ENCODE measurements around the gene ATP6V0E1. TPM values are rescaled to one million over a fixed set of nuclear protein-coding genes. Genes with fewer than 3 reads are reported as not detected.

ATP6V0E1 gene
- 427 TPM for polyA plus RNA-seq

DNA sequence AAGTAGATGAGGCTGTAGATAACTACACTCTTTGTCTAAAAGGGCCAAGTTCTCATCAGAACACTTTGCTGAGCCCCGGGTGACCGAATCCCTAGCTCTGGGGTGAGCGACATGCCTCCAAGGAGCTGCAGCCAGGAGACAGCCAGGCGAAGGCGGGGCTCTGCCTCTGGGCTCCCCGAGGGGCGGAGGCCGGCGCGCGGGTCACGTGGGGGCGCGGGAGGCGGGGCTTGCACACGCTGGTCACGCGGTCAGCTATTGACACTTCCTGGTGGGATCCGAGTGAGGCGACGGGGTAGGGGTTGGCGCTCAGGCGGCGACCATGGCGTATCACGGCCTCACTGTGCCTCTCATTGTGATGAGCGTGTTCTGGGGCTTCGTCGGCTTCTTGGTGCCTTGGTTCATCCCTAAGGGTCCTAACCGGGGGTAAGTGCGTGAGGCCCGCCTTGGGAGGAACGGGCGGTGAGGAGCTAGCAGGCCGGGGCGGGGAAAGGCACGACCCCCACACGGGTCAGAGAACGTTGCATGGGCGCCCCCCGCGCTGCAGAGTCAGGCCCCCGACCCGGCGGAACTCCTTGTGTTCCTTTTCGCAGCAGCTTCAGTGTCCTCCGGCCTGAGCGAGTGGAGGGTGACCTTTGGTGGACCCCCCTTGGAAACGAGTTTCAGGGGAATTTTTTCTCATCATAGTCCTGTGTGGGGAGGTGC lies at the start of gene ATP6V0E1:
Gene ATP6V0E1, plus strand, starts transcription at position 230 of the 702 bp plus-strand sequence. Its CDS starts 90 bp downstream, at position 320.
- H3K27me3 Mint-ChIP-seq: no peaks in the 10 kb centered on the region
- no peaks in the 10 kb centered on the region for H3K9me3 Mint-ChIP-seq
- peaks cover 5% of the 10 kb centered on the region for H3K36me3 Mint-ChIP-seq
- peaks cover 17 to 25% (median 23%) of the 10 kb centered on the region in 3 donors for H3K4me1 Mint-ChIP-seq
- H3K4me3 Mint-ChIP-seq: peak within 1 kb of the TSS; percentile 98 to 100 (median 98)
- H3K27ac Mint-ChIP-seq: peak within 1 kb of the TSS; percentile 97 to 99 (median 97)

- H3K4me3 Mint-ChIP-seq: no peak overlapping the region
- H3K36me3 Mint-ChIP-seq: peaks cover 6% of the 10 kb centered on the region
Measured at GRCh38 chr5:172935096-172935495, 48.5 kb upstream of the ATP6V0E1 start.

GRCh38 chr5:172936401-172936800 lies 47.2 kb upstream of the ATP6V0E1 start:
- Mint-ChIP-seq H3K4me3 (no peak overlapping the region), H3K4me1 (peaks cover 0 to 7% (median 7%) of the 10 kb centered on the region in 3 donors), H3K27me3 (no peaks in the 10 kb centered on the region), H3K36me3 (peaks cover 7% of the 10 kb centered on the region), H3K27ac (no peak overlapping the region), H3K9me3 (no peaks in the 10 kb centered on the region)

More at GRCh38 chr5:172935096-172935495, 48.5 kb upstream of the ATP6V0E1 start:
- H3K27me3 Mint-ChIP-seq: no peaks in the 10 kb centered on the region
- H3K9me3 Mint-ChIP-seq: no peaks in the 10 kb centered on the region
- H3K27ac Mint-ChIP-seq: no peak overlapping the region
- H3K4me1 Mint-ChIP-seq: peaks cover 0 to 13% (median 10%) of the 10 kb centered on the region in 3 donors

- H3K9me3 Mint-ChIP-seq: no peaks in the 10 kb centered on the region
- no peaks in the 10 kb centered on the region for H3K4me1 Mint-ChIP-seq
- H3K27ac Mint-ChIP-seq: no peak overlapping the region
- H3K36me3 Mint-ChIP-seq: peaks cover 8% of the 10 kb centered on the region
- no peaks in the 10 kb centered on the region for H3K27me3 Mint-ChIP-seq
- H3K4me3 Mint-ChIP-seq: no peak overlapping the region
Measured at GRCh38 chr5:172939071-172939470, 44.5 kb upstream of the ATP6V0E1 start.

DNA sequence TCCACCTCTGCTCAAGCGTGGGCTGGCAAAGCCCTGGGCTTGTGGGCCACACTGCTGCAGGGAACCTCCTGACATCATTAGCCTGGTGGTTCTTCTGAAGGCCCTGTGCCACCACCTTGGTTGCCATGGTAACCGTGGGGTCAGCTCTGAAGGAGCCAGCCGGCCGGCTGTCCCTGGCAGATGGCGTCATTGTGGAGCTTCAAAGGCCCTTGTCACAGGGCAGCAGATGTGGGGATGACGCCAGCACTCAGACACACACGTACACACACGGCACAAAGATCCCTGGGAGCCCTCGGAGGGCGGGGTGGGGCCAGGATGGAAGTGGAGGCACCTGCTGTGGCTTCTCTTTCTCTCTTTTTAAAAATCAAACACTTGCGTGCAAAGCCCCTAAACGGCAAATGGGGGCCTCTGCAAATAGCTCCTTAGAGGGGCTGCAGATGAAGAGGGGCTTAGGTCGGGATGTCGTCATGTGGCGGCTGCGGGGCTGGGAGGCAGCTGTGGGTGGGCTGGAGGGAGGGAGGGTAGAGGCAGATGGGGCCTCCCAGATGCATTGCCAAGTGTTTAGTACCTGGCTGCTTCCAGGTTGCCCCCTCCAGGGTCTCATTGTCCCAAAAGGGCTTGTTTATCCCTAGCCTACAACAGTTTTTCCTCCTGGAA lies 43.8 kb upstream of the ATP6V0E1 start:
- no peaks in the 10 kb centered on the region for H3K9me3 Mint-ChIP-seq
- peaks cover 6% of the 10 kb centered on the region for H3K36me3 Mint-ChIP-seq
- H3K4me3 Mint-ChIP-seq: no peak overlapping the region
- peak overlapping the region in 2 of 3 donors; percentile 23 to 50 for H3K27ac Mint-ChIP-seq
- no peaks in the 10 kb centered on the region for H3K27me3 Mint-ChIP-seq
- H3K4me1 Mint-ChIP-seq: no peaks in the 10 kb centered on the region

DNA sequence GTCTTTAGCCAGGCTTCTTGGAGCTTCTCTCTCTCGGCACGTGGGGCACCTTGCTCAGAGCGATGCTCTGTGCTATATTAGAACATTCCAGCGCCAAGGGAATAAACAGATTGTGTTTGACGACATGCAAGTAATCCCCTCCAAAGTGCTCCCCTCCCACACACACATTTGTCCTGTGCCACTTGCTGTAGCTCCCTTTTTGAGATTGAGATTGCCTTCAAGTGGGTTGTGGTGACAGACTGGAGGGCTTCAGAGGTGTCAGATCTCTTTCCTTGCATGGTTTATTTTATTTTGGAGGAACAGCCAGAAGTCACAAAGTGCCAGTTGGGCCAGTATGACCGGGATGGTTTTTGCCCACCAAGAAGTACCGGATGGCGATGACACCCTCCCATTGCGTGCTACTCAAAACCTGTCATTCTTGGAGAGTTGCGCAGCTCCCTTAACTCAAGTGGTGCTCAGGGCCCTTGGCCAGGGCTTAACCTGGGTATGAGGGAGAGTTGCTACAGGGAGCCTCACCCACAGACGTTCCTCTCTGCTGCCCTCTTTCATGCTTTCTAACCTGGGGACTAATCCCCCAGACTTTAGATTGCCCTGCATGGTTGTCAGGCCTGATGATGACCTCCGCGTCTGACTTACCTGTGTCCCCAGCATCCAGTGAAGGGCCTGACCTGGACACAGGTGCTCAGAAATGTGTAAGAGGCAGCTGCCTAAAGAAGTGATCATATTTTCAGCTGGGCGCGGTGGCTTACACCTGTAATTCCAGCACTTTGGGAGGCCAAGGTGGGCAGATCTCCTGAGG lies 43.1 kb upstream of the ATP6V0E1 start:
- peaks cover 6% of the 10 kb centered on the region for H3K36me3 Mint-ChIP-seq
- peak overlapping the region in 2 of 3 donors; percentile 10 to 50 for H3K27ac Mint-ChIP-seq
- no peaks in the 10 kb centered on the region for H3K27me3 Mint-ChIP-seq
- no peaks in the 10 kb centered on the region for H3K4me1 Mint-ChIP-seq
- H3K9me3 Mint-ChIP-seq: no peaks in the 10 kb centered on the region
- H3K4me3 Mint-ChIP-seq: no peak overlapping the region

DNA sequence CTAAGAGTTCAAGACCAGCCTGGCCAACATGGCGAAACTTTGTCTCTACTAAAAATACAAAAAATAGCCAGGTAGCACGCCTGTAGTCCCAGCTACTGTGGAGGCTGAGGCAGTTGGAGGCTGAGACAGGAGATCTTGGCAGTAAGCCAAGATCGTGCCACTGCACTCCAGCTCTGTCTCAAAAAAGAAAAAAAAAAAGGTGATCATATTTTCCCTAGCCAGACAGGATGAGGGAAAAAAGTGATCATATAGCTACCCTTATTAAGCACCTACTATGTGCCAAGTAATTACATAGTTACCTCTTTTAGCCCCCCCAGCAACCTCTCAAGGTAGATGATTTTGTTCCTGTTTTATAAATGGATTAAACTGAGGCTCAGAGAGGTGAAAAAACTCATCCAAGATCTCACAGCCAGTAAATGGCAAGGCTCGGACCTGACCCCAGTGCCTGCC lies 42.5 kb upstream of the ATP6V0E1 start:
- Mint-ChIP-seq H3K27ac (no peak overlapping the region), H3K27me3 (no peaks in the 10 kb centered on the region), H3K4me3 (no peak overlapping the region), H3K36me3 (peaks cover 6% of the 10 kb centered on the region), H3K4me1 (no peaks in the 10 kb centered on the region), H3K9me3 (no peaks in the 10 kb centered on the region)

- peak overlapping the region in 1 of 3 donors; percentile 76 for H3K27ac Mint-ChIP-seq
- H3K36me3 Mint-ChIP-seq: peaks cover 2% of the 10 kb centered on the region
- H3K27me3 Mint-ChIP-seq: no peaks in the 10 kb centered on the region
- no peaks in the 10 kb centered on the region for H3K4me1 Mint-ChIP-seq
- no peaks in the 10 kb centered on the region for H3K9me3 Mint-ChIP-seq
- no peak overlapping the region for H3K4me3 Mint-ChIP-seq
Measured at GRCh38 chr5:172942556-172942955, 41.0 kb upstream of the ATP6V0E1 start.

DNA sequence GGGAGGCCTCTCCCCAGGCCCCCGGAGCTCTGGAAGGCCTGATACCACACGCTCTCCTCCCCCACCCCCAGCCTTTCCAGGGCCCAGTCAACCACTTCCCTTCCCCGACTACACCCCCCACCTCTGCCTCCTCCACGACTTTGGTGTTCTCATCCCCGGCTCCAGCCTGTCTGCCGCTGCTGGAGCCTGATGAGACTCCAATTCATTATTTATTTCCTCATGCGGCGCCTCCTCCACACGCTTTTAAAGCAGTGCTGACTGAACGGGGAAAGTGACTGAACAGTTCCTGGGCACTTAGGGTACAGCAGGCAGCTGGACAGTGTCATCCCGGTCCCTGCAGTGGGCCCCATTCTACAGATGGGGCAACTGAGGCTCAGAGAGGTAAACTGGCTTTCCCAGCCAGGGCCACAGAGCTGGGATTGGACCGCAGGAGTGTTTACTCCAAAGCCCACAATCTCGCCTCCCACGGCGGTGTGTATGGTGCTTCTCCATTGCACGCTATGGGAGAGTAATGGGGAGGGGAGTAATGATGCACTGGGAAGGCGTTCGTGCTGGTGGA lies 40.2 kb upstream of the ATP6V0E1 start:
- Mint-ChIP-seq H3K4me3 (no peak overlapping the region), H3K36me3 (peaks cover 2% of the 10 kb centered on the region), H3K4me1 (no peaks in the 10 kb centered on the region), H3K9me3 (no peaks in the 10 kb centered on the region), H3K27me3 (no peaks in the 10 kb centered on the region), H3K27ac (peak overlapping the region in 1 of 3 donors; percentile 76)

GRCh38 chr5:172943906-172944305 lies 39.7 kb upstream of the ATP6V0E1 start:
- Mint-ChIP-seq H3K4me3 (no peak overlapping the region), H3K36me3 (peaks cover 2% of the 10 kb centered on the region), H3K27ac (no peak overlapping the region), H3K27me3 (no peaks in the 10 kb centered on the region), H3K4me1 (no peaks in the 10 kb centered on the region), H3K9me3 (no peaks in the 10 kb centered on the region)

DNA sequence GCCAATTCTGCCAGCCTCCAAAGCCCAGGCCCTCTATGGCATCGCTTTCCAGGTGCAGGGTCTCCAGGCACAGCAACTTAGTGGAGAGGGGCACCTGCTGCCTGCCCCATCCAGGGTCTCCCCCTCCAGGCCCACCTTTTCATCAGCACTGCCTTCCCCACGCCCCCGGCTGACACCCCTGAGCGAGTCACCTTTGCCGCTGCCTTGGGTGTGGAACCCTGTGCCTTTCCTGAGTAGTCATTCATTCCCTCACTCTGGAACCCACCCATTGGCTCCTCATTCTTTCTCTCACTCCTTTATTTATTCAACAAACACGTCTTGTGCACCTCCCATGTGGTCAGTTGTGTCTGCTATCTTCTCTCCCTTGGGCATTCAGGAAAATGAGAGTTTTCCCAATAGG lies 38.8 kb upstream of the ATP6V0E1 start:
- Mint-ChIP-seq H3K4me1 (no peaks in the 10 kb centered on the region), H3K4me3 (no peak overlapping the region), H3K27me3 (no peaks in the 10 kb centered on the region), H3K27ac (no peak overlapping the region), H3K36me3 (peaks cover 2% of the 10 kb centered on the region), H3K9me3 (no peaks in the 10 kb centered on the region)

DNA sequence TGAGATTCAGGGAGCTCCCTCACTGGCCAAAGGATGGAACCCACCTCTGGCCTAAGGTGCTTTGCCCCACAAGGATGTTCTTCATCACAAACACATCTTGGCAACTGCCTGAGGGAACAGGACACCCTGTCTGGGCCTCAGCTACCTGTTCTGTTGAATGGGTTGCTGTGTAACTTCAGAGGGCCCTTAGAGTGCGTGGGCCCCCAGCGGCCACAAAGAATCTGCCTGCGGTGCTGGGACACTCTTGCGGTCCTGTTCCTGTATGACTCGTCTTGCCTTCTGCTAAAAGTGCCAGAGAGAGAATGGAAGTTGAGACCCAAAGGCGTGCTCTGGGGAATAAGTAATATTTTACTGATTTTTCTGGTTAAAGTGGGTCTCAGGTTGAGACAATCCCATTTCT lies 38.4 kb upstream of the ATP6V0E1 start:
- Mint-ChIP-seq H3K4me1 (no peaks in the 10 kb centered on the region), H3K27me3 (no peaks in the 10 kb centered on the region), H3K36me3 (peaks cover 2% of the 10 kb centered on the region), H3K4me3 (no peak overlapping the region), H3K27ac (no peak overlapping the region), H3K9me3 (no peaks in the 10 kb centered on the region)

GRCh38 chr5:172946146-172946545 lies 37.4 kb upstream of the ATP6V0E1 start:
- no peak overlapping the region for H3K4me3 Mint-ChIP-seq
- no peaks in the 10 kb centered on the region for H3K27me3 Mint-ChIP-seq
- peaks cover 2% of the 10 kb centered on the region for H3K36me3 Mint-ChIP-seq
- no peaks in the 10 kb centered on the region for H3K9me3 Mint-ChIP-seq
- no peak overlapping the region for H3K27ac Mint-ChIP-seq
- no peaks in the 10 kb centered on the region for H3K4me1 Mint-ChIP-seq

GRCh38 chr5:172949426-172949825 lies 34.1 kb upstream of the ATP6V0E1 start:
- Mint-ChIP-seq H3K27ac (no peak overlapping the region), H3K36me3 (peaks cover 2% of the 10 kb centered on the region)

More at GRCh38 chr5:172949426-172949825, 34.1 kb upstream of the ATP6V0E1 start:
- Mint-ChIP-seq H3K9me3 (no peaks in the 10 kb centered on the region), H3K27me3 (no peaks in the 10 kb centered on the region), H3K4me3 (no peak overlapping the region), H3K4me1 (peaks cover 0 to 4% (median under 1%) of the 10 kb centered on the region in 3 donors)

Data from IgD-negative memory B cell (primary cell).